ENCODE data around the gene SYNRG. TPM values are rescaled to one million over a fixed set of nuclear protein-coding genes. Genes with fewer than 3 reads are reported as not detected.

SYNRG gene
- total RNA-seq, 1 donor from 2014 or later = 89.8 TPM

DNA sequence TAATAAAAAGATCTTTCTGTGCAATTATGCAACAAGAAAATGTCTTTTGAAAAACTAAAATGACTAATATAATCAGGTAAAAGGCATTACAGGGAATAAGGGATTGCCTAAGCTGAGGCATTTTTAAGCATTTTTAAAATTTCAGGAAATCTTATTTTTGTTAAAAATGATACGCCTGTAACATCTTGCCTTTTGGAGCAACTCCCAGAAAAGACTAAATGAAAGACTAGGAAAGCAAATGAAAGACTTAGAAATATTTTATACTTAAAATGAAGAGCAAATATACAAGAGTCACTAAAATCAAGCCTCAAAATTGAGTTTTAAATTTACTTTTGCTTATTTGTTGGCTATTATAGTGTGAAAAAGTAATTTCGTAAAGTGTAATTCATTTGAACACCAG lies 63.7 kb downstream of the SYNRG start:
- POLR2A ChIA-PET = no interaction called here
- intact Hi-C loops (cut with micrococcal nuclease) = no loop called here

GRCh38 chr17:37543637-37544052 lies 65.6 kb downstream of the SYNRG start:
- intact Hi-C loops (cut with micrococcal nuclease) = no loop called here
- Mint-ChIP-seq H3K4me1 (peaks cover 2% of the 10 kb centered on the region), H3K9me3 (no peaks in the 10 kb centered on the region), H3K36me3 (ENCODE audit: low read depth) (peaks cover 69% of the 10 kb centered on the region), H3K27ac (no peak overlapping the region), H3K4me3 (no peak overlapping the region), H3K27me3 (no peaks in the 10 kb centered on the region)
- no peak for DNase-seq
- ATAC-seq (ENCODE audit: low read depth) = no peak
- POLR2A ChIA-PET = no interaction called here
- TF ChIP-seq, protein P1, sequence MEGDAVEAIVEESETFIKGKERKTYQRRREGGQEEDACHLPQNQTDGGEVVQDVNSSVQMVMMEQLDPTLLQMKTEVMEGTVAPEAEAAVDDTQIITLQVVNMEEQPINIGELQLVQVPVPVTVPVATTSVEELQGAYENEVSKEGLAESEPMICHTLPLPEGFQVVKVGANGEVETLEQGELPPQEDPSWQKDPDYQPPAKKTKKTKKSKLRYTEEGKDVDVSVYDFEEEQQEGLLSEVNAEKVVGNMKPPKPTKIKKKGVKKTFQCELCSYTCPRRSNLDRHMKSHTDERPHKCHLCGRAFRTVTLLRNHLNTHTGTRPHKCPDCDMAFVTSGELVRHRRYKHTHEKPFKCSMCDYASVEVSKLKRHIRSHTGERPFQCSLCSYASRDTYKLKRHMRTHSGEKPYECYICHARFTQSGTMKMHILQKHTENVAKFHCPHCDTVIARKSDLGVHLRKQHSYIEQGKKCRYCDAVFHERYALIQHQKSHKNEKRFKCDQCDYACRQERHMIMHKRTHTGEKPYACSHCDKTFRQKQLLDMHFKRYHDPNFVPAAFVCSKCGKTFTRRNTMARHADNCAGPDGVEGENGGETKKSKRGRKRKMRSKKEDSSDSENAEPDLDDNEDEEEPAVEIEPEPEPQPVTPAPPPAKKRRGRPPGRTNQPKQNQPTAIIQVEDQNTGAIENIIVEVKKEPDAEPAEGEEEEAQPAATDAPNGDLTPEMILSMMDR (IDR thresholded peaks at IDR 0.05) = no peak
- CTCF ChIA-PET = no interaction called here

More for the DNA sequence above, 63.7 kb downstream of the SYNRG start:
- CTCF ChIA-PET = no interaction called here
- no peaks in the 10 kb centered on the region for H3K27me3 Mint-ChIP-seq
- H3K36me3 Mint-ChIP-seq (ENCODE audit: low read depth) = peaks cover 61% of the 10 kb centered on the region
- TF ChIP-seq, protein P1 (IDR thresholded peaks at IDR 0.05) = no peak
- H3K4me1 Mint-ChIP-seq = peaks cover 4% of the 10 kb centered on the region
- DNase-seq (no peak), ATAC-seq (ENCODE audit: low read depth) (no peak)
- H3K9me3 Mint-ChIP-seq = no peaks in the 10 kb centered on the region
- H3K27ac Mint-ChIP-seq = no peak overlapping the region
- no peak overlapping the region for H3K4me3 Mint-ChIP-seq

DNA sequence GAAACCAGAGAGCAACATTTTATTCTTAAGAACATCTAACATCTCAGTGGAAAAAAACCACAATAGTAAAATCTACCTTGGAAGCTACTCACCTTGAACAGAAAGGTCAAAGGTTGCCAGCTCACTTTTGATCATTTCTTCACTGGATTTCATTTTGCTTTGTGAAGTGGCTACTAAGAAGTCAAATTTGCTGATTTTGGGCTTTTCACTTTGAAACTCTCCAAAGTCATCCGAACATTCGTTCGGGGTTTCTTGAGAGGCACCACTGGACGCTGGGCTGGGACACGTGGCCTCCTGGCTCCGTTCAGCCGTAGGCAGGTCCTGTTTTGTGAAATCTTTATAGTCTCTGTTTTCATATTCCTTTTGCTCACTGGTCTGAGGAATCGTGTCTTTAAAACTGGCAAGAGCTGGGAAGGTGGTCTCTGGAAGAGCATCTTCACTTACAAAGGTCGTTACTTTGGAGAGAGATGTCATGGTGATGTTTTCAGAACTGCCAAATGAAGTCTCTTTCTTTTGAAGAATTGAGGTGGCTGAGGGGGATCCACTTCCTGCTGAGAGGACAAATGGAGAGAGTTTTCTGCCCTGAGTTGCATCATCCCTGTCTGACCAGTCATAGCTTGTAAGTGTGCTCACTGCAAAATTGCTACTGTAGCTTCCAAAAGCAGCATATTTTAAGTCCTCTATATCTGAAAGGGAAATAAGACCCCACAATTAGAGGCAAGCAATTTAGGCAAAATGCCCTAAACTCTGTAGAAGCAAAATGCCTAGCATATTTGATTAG lies 67.1 kb downstream of the SYNRG start:
- no peak overlapping the region for H3K27ac Mint-ChIP-seq
- ChIA-PET CTCF (interaction anchor here (1.3 kb wide), 1 partner anchor 249 kb away, joined by 3 read pairs; no protein-coding TSS in a partner anchor), POLR2A (interaction anchor here (0.6 kb wide), 1 partner anchor 1699 kb away, joined by 3 read pairs; no protein-coding TSS in a partner anchor)
- H3K4me3 Mint-ChIP-seq = no peak overlapping the region
- ATAC-seq (ENCODE audit: low read depth) = no peak
- H3K27me3 Mint-ChIP-seq = no peaks in the 10 kb centered on the region
- no peaks in the 10 kb centered on the region for H3K4me1 Mint-ChIP-seq
- H3K9me3 Mint-ChIP-seq = no peaks in the 10 kb centered on the region
- DNase-seq = no peak
- intact Hi-C loops (cut with micrococcal nuclease) = no loop called here
- TF ChIP-seq, protein P1 (IDR thresholded peaks at IDR 0.05) = no peak
- peaks cover 77% of the 10 kb centered on the region for H3K36me3 Mint-ChIP-seq (ENCODE audit: low read depth)

- Mint-ChIP-seq H3K27ac (no peak overlapping the region), H3K27me3 (no peaks in the 10 kb centered on the region), H3K9me3 (no peaks in the 10 kb centered on the region), H3K4me3 (no peak overlapping the region), H3K4me1 (no peaks in the 10 kb centered on the region), H3K36me3 (ENCODE audit: low read depth) (peaks cover 89% of the 10 kb centered on the region)
- DNase-seq (no peak), ATAC-seq (ENCODE audit: low read depth) (no peak)
- intact Hi-C loops (cut with micrococcal nuclease) = no loop called here
- TF ChIP-seq, protein P1 (IDR thresholded peaks at IDR 0.05) = no peak
- CTCF ChIA-PET = no interaction called here
- POLR2A ChIA-PET = interaction anchor here (0.6 kb wide), 1 partner anchor 1229 kb away, joined by 3 read pairs; no protein-coding TSS in a partner anchor
Measured at GRCh38 chr17:37538981-37539659, 70.1 kb downstream of the SYNRG start.

DNA sequence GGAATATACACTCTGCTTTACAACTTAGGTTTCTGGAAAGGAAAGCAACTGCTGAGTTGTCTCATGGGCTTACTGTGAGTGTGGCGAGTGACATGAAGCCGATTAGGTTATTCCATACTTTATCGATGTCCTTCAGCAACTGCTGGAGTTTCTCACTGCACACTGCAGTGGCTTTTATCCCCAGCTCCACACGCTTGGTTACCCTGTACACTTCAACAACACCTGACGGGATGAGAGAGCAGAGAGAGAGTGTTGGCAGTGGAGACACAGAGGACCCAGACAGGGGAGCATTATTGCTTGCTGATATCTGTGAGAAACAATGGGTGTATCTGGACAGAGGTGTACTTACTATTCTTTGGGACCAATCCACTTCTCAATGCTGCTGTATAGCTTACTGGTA lies 73.3 kb downstream of the SYNRG start:
- peaks cover 79% of the 10 kb centered on the region for H3K36me3 Mint-ChIP-seq (ENCODE audit: low read depth)
- no peaks in the 10 kb centered on the region for H3K4me1 Mint-ChIP-seq
- no peak for ATAC-seq (ENCODE audit: low read depth)
- TF ChIP-seq, protein P1 (IDR thresholded peaks at IDR 0.05) = no peak
- intact Hi-C loops (cut with micrococcal nuclease) = no loop called here
- DNase-seq = no peak
- H3K9me3 Mint-ChIP-seq = no peaks in the 10 kb centered on the region
- no peak overlapping the region for H3K4me3 Mint-ChIP-seq
- ChIA-PET POLR2A (no interaction called here), CTCF (interaction anchor here (1.5 kb wide), 1 partner anchor 8 kb away, joined by 4 read pairs; no protein-coding TSS in a partner anchor)
- H3K27me3 Mint-ChIP-seq = no peaks in the 10 kb centered on the region
- H3K27ac Mint-ChIP-seq = no peak overlapping the region

Data from activated B cell treated with CpG ODN at 0.5 μM for 24 hours (primary cell).